Prostate gland (tissue), 2 donors: ENCODE measurements around the gene NHLRC2. TPM values are rescaled to one million over a fixed set of nuclear protein-coding genes. Genes with fewer than 3 reads are reported as not detected.

Experiments used
- DNase-seq: peaks from one replicate; pipeline ENCODE4 v3.0.0-alpha.2; 2019; ENCODE audit warnings: low spot score
- H3K27ac ChIP-seq, 2 donors: fragments of 200-600 bp; sonication (generic); 2 replicates each; pipeline ENCODE4 v1.5.1; 2017 to 2019
- H3K27me3 ChIP-seq: fragments of 200-600 bp; sonication (generic); replicated peaks from 2 replicates; pipeline ENCODE4 v1.5.1; 2019; ENCODE audit not compliant: insufficient read depth
- H3K36me3 ChIP-seq, 2 donors: fragments of 200-600 bp; sonication (generic); 1 replicate in 1 of 2; 2 replicates in 1 of 2; pipeline versions ENCODE4 v1.5.1 to v1.8.1; 2017 to 2019
- H3K4me1 ChIP-seq: fragments of 200-600 bp; sonication (generic); replicated peaks from 2 replicates; pipeline ENCODE4 v1.5.1; 2019
- H3K4me3 ChIP-seq, 2 donors: fragments of 200-600 bp; sonication (generic); 2 replicates each; pipeline ENCODE4 v1.5.1; 2017 to 2019
- H3K9me3 ChIP-seq: fragments of 200-600 bp; sonication (generic); 2 replicates; pipeline ENCODE4 v1.5.1; 2017
- POLR2A ChIP-seq: fragments of 450-650 bp; IDR thresholded peaks from one replicate; pipeline ENCODE4 v1.6.1; 2016; ENCODE audit warnings: antibody characterized with exemption, mild to moderate bottlenecking
- POLR2AphosphoS5 ChIP-seq: sonication (generic); formaldehyde crosslinking; IDR thresholded peaks from one replicate; pipeline ENCODE4 v1.6.1; 2017; ENCODE audit warnings: antibody characterized with exemption
- WGBS: methylation state at CpG from one replicate; pipeline ENCODE4 v1.1.5; 2018; 5-methylcytosine and 5-hydroxymethylcytosine counted together
- intact Hi-C: fragments of 100-400 bp; cut with DNase I; formaldehyde crosslinking; loops from one replicate; pipeline ENCODE4 v1.14.2; 2022
- total RNA-seq, 2 donors: library from RNA; depleted of rRNA; stranded (reverse); fragments of >200 nt; gene quantifications; one replicate each; pipeline ENCODE4 v1.1.0, GENCODE V29; 2016
- TF ChIP-seq, protein P1 (sequence below), 4 experiments: fragments of 200-600 bp in 2 of 4; fragments of 450-650 bp in 2 of 4; sonication (generic) in 2 of 4; IDR thresholded peaks; 1 replicate in 3 of 4; 2 replicates in 1 of 4; pipeline ENCODE4 v1.5.1; 2016 to 2019; ENCODE audit warnings: antibody characterized with exemption in 4 of 4, mild to moderate bottlenecking in 2 of 4, moderate library complexity in 2 of 4

The NHLRC2 gene
- total RNA-seq, 2 donors from 2014 or later: 49.4 to 89.5 TPM

DNA sequence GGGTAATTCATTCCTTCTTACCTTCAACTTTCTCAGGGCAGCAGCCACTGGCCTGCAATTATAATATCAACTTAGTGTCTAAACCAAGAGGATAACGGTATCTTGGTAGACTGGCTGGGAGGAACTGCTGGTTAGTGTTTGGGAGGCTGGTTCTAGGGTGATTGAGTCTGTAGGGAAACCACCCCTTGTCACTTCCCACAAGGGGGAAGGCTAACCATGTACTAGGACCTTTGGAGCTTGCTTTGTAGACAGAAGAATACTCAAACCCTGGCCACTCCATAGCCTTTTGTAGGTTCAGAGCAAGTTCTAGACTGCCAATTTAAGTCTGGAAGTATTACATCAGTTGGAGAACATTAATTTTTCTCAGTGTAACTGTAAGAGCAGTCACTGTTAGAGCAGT, 51.3 kb downstream of the NHLRC2 start:
- no peaks in the 10 kb centered on the region for H3K4me1 ChIP-seq
- TF ChIP-seq, protein P1, sequence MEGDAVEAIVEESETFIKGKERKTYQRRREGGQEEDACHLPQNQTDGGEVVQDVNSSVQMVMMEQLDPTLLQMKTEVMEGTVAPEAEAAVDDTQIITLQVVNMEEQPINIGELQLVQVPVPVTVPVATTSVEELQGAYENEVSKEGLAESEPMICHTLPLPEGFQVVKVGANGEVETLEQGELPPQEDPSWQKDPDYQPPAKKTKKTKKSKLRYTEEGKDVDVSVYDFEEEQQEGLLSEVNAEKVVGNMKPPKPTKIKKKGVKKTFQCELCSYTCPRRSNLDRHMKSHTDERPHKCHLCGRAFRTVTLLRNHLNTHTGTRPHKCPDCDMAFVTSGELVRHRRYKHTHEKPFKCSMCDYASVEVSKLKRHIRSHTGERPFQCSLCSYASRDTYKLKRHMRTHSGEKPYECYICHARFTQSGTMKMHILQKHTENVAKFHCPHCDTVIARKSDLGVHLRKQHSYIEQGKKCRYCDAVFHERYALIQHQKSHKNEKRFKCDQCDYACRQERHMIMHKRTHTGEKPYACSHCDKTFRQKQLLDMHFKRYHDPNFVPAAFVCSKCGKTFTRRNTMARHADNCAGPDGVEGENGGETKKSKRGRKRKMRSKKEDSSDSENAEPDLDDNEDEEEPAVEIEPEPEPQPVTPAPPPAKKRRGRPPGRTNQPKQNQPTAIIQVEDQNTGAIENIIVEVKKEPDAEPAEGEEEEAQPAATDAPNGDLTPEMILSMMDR (IDR thresholded peaks at IDR 0.05): no peak
- no peak for TF ChIP-seq POLR2A
- TF ChIP-seq POLR2AphosphoS5: no peak
- H3K27ac ChIP-seq: no peak overlapping the region
- WGBS: 86% methylated on average over 1 of the region's 1 CpG
- H3K36me3 ChIP-seq: peaks cover 0 to 3% of the 10 kb centered on the region in 2 donors
- DNase-seq: no peak
- intact Hi-C loops: no loop called here
- no peaks in the 10 kb centered on the region for H3K9me3 ChIP-seq
- no peaks in the 10 kb centered on the region for H3K27me3 ChIP-seq
- H3K4me3 ChIP-seq: no peak overlapping the region

DNA sequence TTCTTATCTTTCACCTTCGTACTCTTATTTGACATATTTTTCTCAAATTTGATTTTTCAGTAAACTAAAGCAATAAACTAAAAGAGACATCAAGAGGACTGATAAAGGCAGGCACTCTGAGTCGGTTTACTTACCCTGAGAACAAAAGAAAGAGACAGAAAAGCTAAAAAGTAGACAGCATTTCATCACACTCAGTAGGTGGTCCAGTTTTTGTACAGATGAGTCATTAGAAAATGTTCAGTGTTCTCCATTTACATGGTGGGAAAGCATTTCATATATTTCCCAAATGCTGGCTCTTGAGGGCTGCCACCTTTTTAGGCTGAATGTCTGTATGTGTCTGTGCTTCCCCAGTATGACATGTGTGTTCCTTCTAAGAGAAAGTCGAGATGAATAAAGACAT, 52.7 kb downstream of the NHLRC2 start:
- no peaks in the 10 kb centered on the region for H3K4me1 ChIP-seq
- H3K9me3 ChIP-seq: no peaks in the 10 kb centered on the region
- no peaks in the 10 kb centered on the region for H3K27me3 ChIP-seq
- 52% methylated on average over 3 of the region's 3 CpGs for WGBS
- no peak overlapping the region for H3K27ac ChIP-seq
- intact Hi-C loops: no loop called here
- H3K36me3 ChIP-seq: peaks cover 0 to 3% of the 10 kb centered on the region in 2 donors
- H3K4me3 ChIP-seq: no peak overlapping the region
- TF ChIP-seq, protein P1 (IDR thresholded peaks at IDR 0.05): no peak
- TF ChIP-seq POLR2AphosphoS5 (no peak), POLR2A (no peak)
- DNase-seq: no peak

DNA sequence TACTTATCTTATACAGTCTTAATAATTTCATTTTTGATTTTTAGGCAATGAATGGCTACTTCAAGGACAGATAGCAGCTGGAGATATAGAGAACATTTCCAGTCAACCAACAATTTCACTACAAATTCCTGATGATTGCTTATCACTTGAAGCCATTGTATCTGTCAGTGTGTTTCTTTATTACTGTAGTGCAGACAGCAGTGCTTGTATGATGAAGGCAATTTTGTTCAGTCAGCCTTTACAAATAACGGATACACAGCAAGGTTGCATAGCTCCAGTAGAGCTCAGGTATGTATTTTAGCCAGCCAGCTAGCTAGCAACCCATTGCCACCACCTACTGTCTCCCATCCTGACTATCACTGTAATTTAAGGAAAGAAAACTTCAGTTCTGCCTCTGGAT, 53.8 kb downstream of the NHLRC2 start:
- 87% methylated on average over 1 of the region's 1 CpG for WGBS
- peaks cover 0 to 3% of the 10 kb centered on the region in 2 donors for H3K36me3 ChIP-seq

DNA sequence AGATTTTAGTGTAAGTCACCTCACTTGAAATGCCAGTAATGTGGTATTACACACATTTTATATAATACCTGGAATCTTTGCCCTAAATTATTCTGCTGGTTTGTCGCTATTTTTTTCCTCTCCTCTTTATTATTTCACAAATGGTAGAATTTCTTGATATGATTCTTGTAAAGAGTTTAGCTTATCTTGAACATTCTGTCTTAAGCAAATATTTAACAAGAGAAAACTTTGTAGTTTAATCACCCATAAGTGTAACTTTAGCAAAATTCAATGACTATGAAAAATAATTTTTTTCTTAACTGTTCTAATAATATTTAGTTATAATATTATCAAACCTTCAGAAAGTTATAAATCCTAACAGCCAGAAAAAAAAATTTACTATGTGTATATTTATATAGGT, 56.7 kb downstream of the NHLRC2 start:
- TF ChIP-seq POLR2AphosphoS5 (no peak), POLR2A (no peak)
- TF ChIP-seq, protein P1 (IDR thresholded peaks at IDR 0.05): no peak
- Histone ChIP-seq H3K36me3 (no peaks in the 10 kb centered on the region), H3K27ac (no peak overlapping the region), H3K4me1 (no peaks in the 10 kb centered on the region), H3K4me3 (no peak overlapping the region), H3K27me3 (no peaks in the 10 kb centered on the region), H3K9me3 (no peaks in the 10 kb centered on the region)
- intact Hi-C loops: no loop called here
- 60% methylated on average over 1 of the region's 1 CpG for WGBS
- DNase-seq: no peak

More for the DNA sequence above, 53.8 kb downstream of the NHLRC2 start:
- Histone ChIP-seq H3K27me3 (no peaks in the 10 kb centered on the region), H3K4me1 (no peaks in the 10 kb centered on the region), H3K27ac (no peak overlapping the region), H3K4me3 (no peak overlapping the region), H3K9me3 (no peaks in the 10 kb centered on the region)
- no peak for DNase-seq
- intact Hi-C loops: no loop called here
- no peak for TF ChIP-seq POLR2AphosphoS5
- TF ChIP-seq, protein P1 (IDR thresholded peaks at IDR 0.05): no peak
- no peak for TF ChIP-seq POLR2A

DNA sequence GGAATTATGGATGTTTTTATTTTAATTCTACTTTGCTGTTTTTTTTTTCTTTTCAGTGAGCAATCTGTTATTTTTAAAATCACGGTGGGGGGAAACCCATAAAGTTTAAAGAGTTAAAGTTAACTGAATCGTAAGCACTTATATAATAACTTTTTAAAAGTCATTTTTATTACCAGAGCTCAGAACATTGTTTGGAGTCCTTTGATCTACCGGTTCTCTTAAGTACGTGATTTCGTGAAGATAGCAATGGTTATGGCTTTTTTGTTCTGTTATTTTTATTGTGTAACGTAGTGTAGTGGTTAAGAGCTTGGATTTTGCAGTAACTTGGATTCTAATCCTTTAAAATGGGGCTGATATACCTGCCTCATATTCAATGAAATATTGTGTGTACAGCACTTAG, 57.4 kb downstream of the NHLRC2 start:
- Histone ChIP-seq H3K9me3 (no peaks in the 10 kb centered on the region), H3K36me3 (no peaks in the 10 kb centered on the region), H3K27me3 (no peaks in the 10 kb centered on the region), H3K27ac (no peak overlapping the region), H3K4me1 (no peaks in the 10 kb centered on the region), H3K4me3 (no peak overlapping the region)
- intact Hi-C loops: no loop called here
- TF ChIP-seq, protein P1 (IDR thresholded peaks at IDR 0.05): no peak
- no peak for TF ChIP-seq POLR2A
- no peak for TF ChIP-seq POLR2AphosphoS5
- DNase-seq: no peak
- WGBS: 26% methylated on average over 6 of the region's 6 CpGs
